Glutamatergic neuron (in vitro differentiated cells): Measurements from ENCODE around the gene ATP11A. TPM values are rescaled to one million over a fixed set of nuclear protein-coding genes. Genes with fewer than 3 reads are reported as not detected.

Experiments used
- DNase-seq: peaks from one replicate; pipeline ENCODE4 v3.0.0; 2022
- H3K27ac Mint-ChIP-seq: one replicate; pipeline ENCODE4 v1.8.0; 2020; ENCODE audit warnings: mild to moderate bottlenecking, mixed read lengths, inconsistent platforms; ENCODE audit not compliant: unreplicated experiment
- H3K27me3 Mint-ChIP-seq: one replicate; pipeline ENCODE4 v1.8.0; 2020; ENCODE audit warnings: mild to moderate bottlenecking, moderate library complexity, mixed read lengths, inconsistent platforms; ENCODE audit not compliant: unreplicated experiment
- H3K36me3 Mint-ChIP-seq: one replicate; pipeline ENCODE4 v1.8.0; 2020; ENCODE audit warnings: mild to moderate bottlenecking, mixed read lengths, inconsistent platforms; ENCODE audit not compliant: unreplicated experiment
- H3K4me1 Mint-ChIP-seq: one replicate; pipeline ENCODE4 v1.8.0; 2020; ENCODE audit warnings: mild to moderate bottlenecking, low read depth, mixed read lengths, inconsistent platforms; ENCODE audit not compliant: unreplicated experiment
- H3K4me3 Mint-ChIP-seq: one replicate; pipeline ENCODE4 v1.8.0; 2020; ENCODE audit warnings: mild to moderate bottlenecking, mixed read lengths, inconsistent platforms; ENCODE audit not compliant: unreplicated experiment
- H3K9me3 Mint-ChIP-seq: one replicate; pipeline ENCODE4 v1.8.0; 2020; ENCODE audit warnings: mild to moderate bottlenecking, moderate library complexity, mixed read lengths, inconsistent platforms; ENCODE audit not compliant: unreplicated experiment
- CTCF ChIP-seq: fragments of 200-600 bp; sonication (generic); IDR thresholded peaks from one replicate; pipeline ENCODE4 v1.5.0; 2021; ENCODE audit not compliant: partially characterized antibody, unreplicated experiment
- total RNA-seq: library from RNA; stranded (reverse); fragmentation: NEBNext Ultra II Directional; extraction: Animal tissue kit (Norgen Biotek cat#: 25700); gene quantifications from one replicate; pipeline ENCODE4 v1.2.1, GENCODE V29; 2021; ENCODE audit not compliant: unreplicated experiment

ATP11A gene
- total RNA-seq, 1 donor from 2014 or later = 127 TPM

- no peak for TF ChIP-seq CTCF
- Mint-ChIP-seq H3K27ac (no peak overlapping the region), H3K36me3 (no peaks in the 10 kb centered on the region), H3K4me1 (peaks cover 4% of the 10 kb centered on the region), H3K27me3 (peaks cover 5% of the 10 kb centered on the region), H3K4me3 (peak overlapping the region; percentile 2), H3K9me3 (peaks cover 3% of the 10 kb centered on the region)
- no peak for DNase-seq
Measured at GRCh38 chr13:112645327-112645914, 44.4 kb upstream of the ATP11A start.

GRCh38 chr13:112647256-112647655 lies 42.6 kb upstream of the ATP11A start:
- TF ChIP-seq CTCF = no peak
- DNase-seq = no peak
- H3K4me3 Mint-ChIP-seq = no peak overlapping the region
- no peak overlapping the region for H3K27ac Mint-ChIP-seq
- no peaks in the 10 kb centered on the region for H3K36me3 Mint-ChIP-seq
- peaks cover 14% of the 10 kb centered on the region for H3K4me1 Mint-ChIP-seq
- peaks cover 3% of the 10 kb centered on the region for H3K9me3 Mint-ChIP-seq
- peaks cover 5% of the 10 kb centered on the region for H3K27me3 Mint-ChIP-seq

GRCh38 chr13:112648101-112648500 lies 41.7 kb upstream of the ATP11A start:
- no peaks in the 10 kb centered on the region for H3K36me3 Mint-ChIP-seq
- H3K4me1 Mint-ChIP-seq = peaks cover 18% of the 10 kb centered on the region
- H3K27me3 Mint-ChIP-seq = peaks cover 5% of the 10 kb centered on the region
- TF ChIP-seq CTCF = no peak
- DNase-seq = no peak
- no peak overlapping the region for H3K27ac Mint-ChIP-seq
- H3K9me3 Mint-ChIP-seq = peaks cover 3% of the 10 kb centered on the region
- no peak overlapping the region for H3K4me3 Mint-ChIP-seq

GRCh38 chr13:112648966-112649690 lies 40.7 kb upstream of the ATP11A start:
- TF ChIP-seq CTCF = no peak
- no peak for DNase-seq

GRCh38 chr13:112651311-112651710 lies 38.5 kb upstream of the ATP11A start:
- peak overlapping the region; percentile 30 for H3K4me3 Mint-ChIP-seq
- no peak for DNase-seq
- peaks cover 2% of the 10 kb centered on the region for H3K27me3 Mint-ChIP-seq
- no peak for TF ChIP-seq CTCF
- H3K9me3 Mint-ChIP-seq = peaks cover 3% of the 10 kb centered on the region
- H3K27ac Mint-ChIP-seq = no peak overlapping the region
- H3K4me1 Mint-ChIP-seq = peaks cover 18% of the 10 kb centered on the region
- no peaks in the 10 kb centered on the region for H3K36me3 Mint-ChIP-seq

More at GRCh38 chr13:112648966-112649690, 40.7 kb upstream of the ATP11A start:
- H3K4me3 Mint-ChIP-seq = no peak overlapping the region
- no peaks in the 10 kb centered on the region for H3K36me3 Mint-ChIP-seq
- peaks cover 5% of the 10 kb centered on the region for H3K27me3 Mint-ChIP-seq
- no peak overlapping the region for H3K27ac Mint-ChIP-seq
- peaks cover 3% of the 10 kb centered on the region for H3K9me3 Mint-ChIP-seq
- peaks cover 18% of the 10 kb centered on the region for H3K4me1 Mint-ChIP-seq
